K562 (cell line): ENCODE data around the gene CCR5AS.
A peak's percentile ranks its signal among the peaks of the same experiment; 100 is the strongest.
"Not testable (repeated sequence)": the region's sequence is repeated elsewhere in the genome, so short reads cannot be mapped to it uniquely, and the experiment has no call there.

Source experiments
- ATAC-seq: fragments of 200-7000 bp; cut with Tn5 transposase; 3 replicates; pipeline ENCODE4 v1.9.1; 2020; ENCODE audit warnings: moderate library complexity
- BruUV-seq: library from RNA; stranded (reverse); fragments of 400-500 nt; replicated peaks from 2 replicates; lab custom pipeline; 2021; lab: Mats Ljungman, UMichigan
- CTCF ChIA-PET: fragments of 300-600 bp; formaldehyde crosslinking; extraction: SDS; loops from one replicate; lab custom pipeline; 2021; ENCODE audit warnings: low intra/inter-chr PET ratio; lab: Yijun Ruan, JAX
- POLR2A ChIA-PET: fragments of 300-600, 350-650 bp; sonication (Branson Sonifier 250); formaldehyde crosslinking; extraction: SDS; loops from one replicate; lab custom pipeline; 2021; ENCODE audit warnings: antibody characterized with exemption, inconsistent platforms; lab: Yijun Ruan, JAX
- DNase-seq, 4 experiments: peaks; one replicate each; pipeline versions ENCODE4 v3.0.0 to v3.0.0-alpha.2; 2011 to 2018; ENCODE audit warnings: low spot score in 3 of 4, mixed read lengths in 3 of 4; ENCODE audit errors: extremely low read depth in 1 of 4
- FAIRE-seq: peaks from 2 replicates; lab custom pipeline; 2011; peaks lifted over from hg19 to GRCh38; lab: Jason Lieb, UNC
- H2AFZ ChIP-seq: 2 replicates; pipeline ENCODE4 v1.6.0; 2011; ENCODE audit warnings: low read depth, low read length, control low read depth, inconsistent platforms
- H3K27ac ChIP-seq: fragments of 200-600 bp; 3 replicates; pipeline ENCODE4 v1.8.0; 2011; ENCODE audit warnings: low read depth, mild to moderate bottlenecking, control low read depth, inconsistent platforms, low read length, moderate library complexity, mixed read lengths; ENCODE audit errors: extremely low read depth
- H3K27me3 ChIP-seq, 2 experiments: fragments of 300-600 bp in 1 of 2; 2 replicates in 1 of 2; 3 replicates in 1 of 2; pipeline versions ENCODE4 v1.6.0 to v1.8.0; 2011; ENCODE audit warnings: inconsistent platforms in 2 of 2, low read length in 2 of 2, mild to moderate bottlenecking in 1 of 2, mixed read lengths in 1 of 2, moderate library complexity in 1 of 2; ENCODE audit not compliant: control insufficient read depth in 2 of 2, insufficient read depth in 2 of 2
- H3K36me3 ChIP-seq: fragments of 300-600 bp; 3 replicates; pipeline ENCODE4 v1.8.0; 2011; ENCODE audit warnings: mild to moderate bottlenecking, low read length, inconsistent platforms; ENCODE audit not compliant: control insufficient read depth, insufficient read depth
- H3K4me1 ChIP-seq, 2 experiments: fragments of 200-600 bp in 1 of 2; replicated peaks in 1 of 2; 2 replicates in 1 of 2; 3 replicates in 1 of 2; pipeline versions ENCODE4 v1.5.1 to v1.8.0; 2011; ENCODE audit warnings: inconsistent platforms in 2 of 2, low read length in 2 of 2, mild to moderate bottlenecking in 1 of 2, mixed read lengths in 1 of 2, moderate library complexity in 1 of 2; ENCODE audit not compliant: control insufficient read depth in 2 of 2, insufficient read depth in 2 of 2
- H3K4me2 ChIP-seq: 2 replicates; pipeline ENCODE4 v1.6.1; 2011; ENCODE audit warnings: low read length, control low read depth, inconsistent platforms, mixed read lengths; ENCODE audit not compliant: insufficient read depth
- H3K4me3 ChIP-seq: fragments of 200-600 bp; sonication (generic), shearing (Covaris generic); 2 replicates; pipeline ENCODE4 v1.5.1; 2016; ENCODE audit warnings: control low read depth, inconsistent platforms
- H3K79me2 ChIP-seq: fragments of 200-600 bp; 3 replicates; pipeline ENCODE4 v1.8.0; 2011; ENCODE audit warnings: low read length, inconsistent platforms; ENCODE audit not compliant: control insufficient read depth, insufficient read depth
- H3K9ac ChIP-seq, 2 experiments: 2 replicates each; pipeline versions ENCODE4 v1.6.0 to v1.6.1; 2011; ENCODE audit warnings: low read depth in 2 of 2, low read length in 2 of 2, control low read depth in 1 of 2, inconsistent platforms in 1 of 2, mild to moderate bottlenecking in 1 of 2, mixed read lengths in 1 of 2; ENCODE audit not compliant: insufficient read depth in 1 of 2
- H3K9me1 ChIP-seq: one replicate; pipeline ENCODE4 v1.6.0; 2011; ENCODE audit warnings: inconsistent platforms, mild to moderate bottlenecking, low read length, moderate library complexity; ENCODE audit not compliant: control insufficient read depth, insufficient read depth
- H3K9me3 ChIP-seq: replicated peaks from 2 replicates; pipeline ENCODE4 v1.5.1; 2011; ENCODE audit warnings: low read depth, low read length, inconsistent platforms; ENCODE audit not compliant: control insufficient read depth, insufficient read depth
- H4K20me1 ChIP-seq: replicated peaks from 2 replicates; pipeline ENCODE4 v1.6.1; 2011; ENCODE audit warnings: low read length, inconsistent platforms, mixed read lengths; ENCODE audit not compliant: control insufficient read depth, insufficient read depth
- C11orf30 ChIP-seq: fragments of 450-650 bp; IDR thresholded peaks from 2 replicates; pipeline ENCODE4 v1.6.1; 2016; ENCODE audit warnings: low read depth, mild to moderate bottlenecking
- CTCF ChIP-seq, 3 experiments: IDR thresholded peaks in 2 of 3; conservative IDR thresholded peaks in 1 of 3; 2 replicates each; pipeline ENCODE4 v1.5.1; 2011 to 2012; ENCODE audit warnings: low read length in 3 of 3, mild to moderate bottlenecking in 3 of 3, control low read depth in 2 of 3, improper control_type of control experiment in 1 of 3, inconsistent platforms in 1 of 3, low read depth in 1 of 3, mixed read lengths in 1 of 3, moderate library complexity in 1 of 3; ENCODE audit not compliant: insufficient read depth in 2 of 3
- DEAF1 ChIP-seq: fragments of 450-650 bp; formaldehyde crosslinking; IDR thresholded peaks from 2 replicates; pipeline ENCODE4 v1.4.0; 2020; ENCODE audit warnings: mild to moderate bottlenecking, moderate library complexity
- MEIS2 ChIP-seq: fragments of 450-650 bp; IDR thresholded peaks from 2 replicates; pipeline ENCODE4 v1.6.1; 2014; ENCODE audit warnings: mild to moderate bottlenecking; ENCODE audit not compliant: partially characterized antibody
- RHOXF2B ChIP-seq: fragments of 250-450 bp; sonication (Bioruptor Pico); conservative IDR thresholded peaks from 2 replicates; pipeline ENCODE4 v1.5.1; 2021
- WGBS: fragments of 100-300 bp; shearing (Covaris generic); methylation state at CpG from one replicate; pipeline ENCODE4 v1.1.6; 2016; ENCODE audit warnings: low coverage, mixed read lengths; ENCODE audit not compliant: insufficient coverage; ENCODE audit errors: missing lambda C conversion rate; 5-methylcytosine and 5-hydroxymethylcytosine counted together
- in situ Hi-C: fragments of 300-500 bp; cut with MboI; formaldehyde crosslinking; loops from 4 replicates; pipeline ENCODE4 v1.15.0; 2018; ENCODE audit warnings: inconsistent platforms, mixed read lengths
- intact Hi-C: fragments of 100-400 bp; cut with micrococcal nuclease; formaldehyde crosslinking; loops from 2 replicates; pipeline ENCODE4 v1.14.2; 2022
- TF ChIP-seq, protein P1 (sequence below), 2 experiments: fragments of 450-650 bp; formaldehyde crosslinking in 1 of 2; IDR thresholded peaks; 2 replicates each; pipeline versions ENCODE4 v1.4.0 to v1.6.1; 2014 to 2020; ENCODE audit warnings: mild to moderate bottlenecking in 2 of 2, borderline replicate concordance in 1 of 2, low read depth in 1 of 2

CCR5AS gene

DNA sequence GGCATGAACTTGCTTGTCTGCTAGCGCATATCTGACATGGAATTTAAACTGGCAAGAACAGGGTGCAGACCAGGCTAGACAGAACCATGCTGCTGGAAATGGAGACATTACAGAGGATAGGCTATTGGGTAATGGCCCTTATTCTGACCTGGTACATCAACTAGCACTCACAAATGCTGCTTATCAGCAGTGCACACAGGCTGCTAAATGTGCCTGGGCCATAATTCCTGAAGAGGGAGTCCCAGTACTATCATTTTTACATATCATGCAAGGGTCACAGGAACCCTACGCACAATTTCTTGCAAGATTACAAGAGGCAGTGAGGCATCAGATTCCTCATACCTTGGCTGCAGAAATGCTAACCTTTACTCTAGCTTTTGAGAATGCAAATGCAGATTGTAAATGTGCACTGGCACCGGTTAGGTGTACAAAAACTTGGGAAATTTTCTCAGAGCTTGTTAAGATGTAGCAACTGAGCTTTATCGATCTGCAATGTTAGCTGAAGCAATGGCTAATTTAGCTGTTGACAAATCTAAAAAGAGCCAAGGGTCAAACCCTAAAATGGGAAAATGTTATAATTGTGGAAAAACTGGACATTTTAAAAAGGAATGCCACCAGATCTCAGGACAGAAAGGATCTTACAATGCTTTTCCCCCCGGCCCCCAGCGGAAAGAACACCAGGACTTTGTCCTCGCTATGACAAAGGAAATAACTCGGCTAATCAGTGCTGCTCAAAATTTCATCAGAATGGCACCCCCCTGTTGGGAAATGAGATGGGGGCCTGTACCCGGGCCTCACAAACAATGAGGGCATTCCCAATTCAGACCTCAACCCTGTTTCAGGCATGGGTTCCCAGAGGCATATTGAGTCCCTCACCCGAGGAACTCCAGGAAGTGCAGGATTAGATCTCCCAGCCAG is 21.3 kb upstream of the CCR5AS start (continued):
- no peak for TF ChIP-seq C11orf30
- TF ChIP-seq MEIS2 = peak; percentile 65
- no peak for TF ChIP-seq RHOXF2B (CRISPR knock-in tag)
- TF ChIP-seq, all 486 proteins: peak for 31

DNA sequence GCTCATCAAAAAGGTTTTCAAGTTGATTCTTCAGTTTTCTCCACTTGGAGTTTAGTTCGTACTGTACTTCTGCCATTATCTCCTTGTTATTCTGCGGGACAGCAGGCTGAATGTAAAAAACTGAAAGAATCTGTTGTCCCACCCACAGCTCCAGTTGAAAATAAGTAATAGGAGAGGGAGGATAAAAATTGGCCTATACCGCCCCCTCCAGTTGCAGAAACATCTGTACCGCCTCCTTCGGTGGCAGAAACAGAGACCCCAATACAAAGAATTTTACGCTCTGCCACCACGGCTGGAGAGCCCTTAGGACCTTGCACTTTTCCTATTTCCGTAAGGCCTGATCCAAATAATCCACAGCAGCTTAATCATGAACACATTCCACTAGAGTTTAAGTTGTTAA is 20.5 kb upstream of the CCR5AS start:
- H3K9me3 ChIP-seq, H3K79me2 ChIP-seq, H3K4me3 ChIP-seq, BruUV-seq, H3K36me3 ChIP-seq, H3K27me3 ChIP-seq, H2AFZ ChIP-seq, in situ Hi-C loops, H4K20me1 ChIP-seq, H3K4me2 ChIP-seq, H3K27ac ChIP-seq, FAIRE-seq, H3K9ac ChIP-seq, H3K9me1 ChIP-seq: not testable (repeated sequence)
- CTCF ChIA-PET = interaction anchor here (0.6 to 2.0 kb wide), 5 partner anchors 50 to 468 kb away, joined by 3 to 9 read pairs (median 3); no protein-coding TSS in a partner anchor
- peaks cover 3 to 15% of the 10 kb centered on the region in 2 experiments; a peak in 4 of 5 replicates for H3K4me1 ChIP-seq
- ATAC-seq = peak; percentile 27; the same call in 1 of the 3 replicates
- WGBS = 12% methylated on average over 8 of the region's 8 CpGs
- intact Hi-C loops = loop anchor here (1.0 to 5.0 kb wide), 5 partner anchors 32 to 350 kb away; partner anchors contain the start of gene CCR5
- peak in 1 of 4 experiments; percentile 33 for DNase-seq
- POLR2A ChIA-PET = interaction anchor here (1.0 kb wide), 1 partner anchor 210 kb away, joined by 3 read pairs; no protein-coding TSS in a partner anchor
- TF ChIP-seq, protein P1, sequence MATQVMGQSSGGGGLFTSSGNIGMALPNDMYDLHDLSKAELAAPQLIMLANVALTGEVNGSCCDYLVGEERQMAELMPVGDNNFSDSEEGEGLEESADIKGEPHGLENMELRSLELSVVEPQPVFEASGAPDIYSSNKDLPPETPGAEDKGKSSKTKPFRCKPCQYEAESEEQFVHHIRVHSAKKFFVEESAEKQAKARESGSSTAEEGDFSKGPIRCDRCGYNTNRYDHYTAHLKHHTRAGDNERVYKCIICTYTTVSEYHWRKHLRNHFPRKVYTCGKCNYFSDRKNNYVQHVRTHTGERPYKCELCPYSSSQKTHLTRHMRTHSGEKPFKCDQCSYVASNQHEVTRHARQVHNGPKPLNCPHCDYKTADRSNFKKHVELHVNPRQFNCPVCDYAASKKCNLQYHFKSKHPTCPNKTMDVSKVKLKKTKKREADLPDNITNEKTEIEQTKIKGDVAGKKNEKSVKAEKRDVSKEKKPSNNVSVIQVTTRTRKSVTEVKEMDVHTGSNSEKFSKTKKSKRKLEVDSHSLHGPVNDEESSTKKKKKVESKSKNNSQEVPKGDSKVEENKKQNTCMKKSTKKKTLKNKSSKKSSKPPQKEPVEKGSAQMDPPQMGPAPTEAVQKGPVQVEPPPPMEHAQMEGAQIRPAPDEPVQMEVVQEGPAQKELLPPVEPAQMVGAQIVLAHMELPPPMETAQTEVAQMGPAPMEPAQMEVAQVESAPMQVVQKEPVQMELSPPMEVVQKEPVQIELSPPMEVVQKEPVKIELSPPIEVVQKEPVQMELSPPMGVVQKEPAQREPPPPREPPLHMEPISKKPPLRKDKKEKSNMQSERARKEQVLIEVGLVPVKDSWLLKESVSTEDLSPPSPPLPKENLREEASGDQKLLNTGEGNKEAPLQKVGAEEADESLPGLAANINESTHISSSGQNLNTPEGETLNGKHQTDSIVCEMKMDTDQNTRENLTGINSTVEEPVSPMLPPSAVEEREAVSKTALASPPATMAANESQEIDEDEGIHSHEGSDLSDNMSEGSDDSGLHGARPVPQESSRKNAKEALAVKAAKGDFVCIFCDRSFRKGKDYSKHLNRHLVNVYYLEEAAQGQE (IDR thresholded peaks at IDR 0.05; ENCODE audit: borderline replicate concordance) = peak; percentile 69; the same call in 1 of the 2 replicates
- TF ChIP-seq, protein P1 (CRISPR knock-in tag; IDR thresholded peaks at IDR 0.05; ENCODE audit: low read depth) = not testable (repeated sequence)
- TF ChIP-seq DEAF1 (CRISPR knock-in tag) (peak; percentile 74), CTCF (IDR thresholded peaks at IDR 0.05 in 2 of 3, conservative IDR thresholded peaks at IDR 0.05 in 1 of 3; ENCODE audit: insufficient read depth in 2 of 3, low read depth in 1 of 3, low read length in 3 of 3) (peak; percentile 49 to 67 (median 63))
